HG03442 (cell line): ENCODE data around the gene TIMM8B.
"Not testable (repeated sequence)": the region's sequence is repeated elsewhere in the genome, so short reads cannot be mapped to it uniquely, and the experiment has no call there.

ENCODE experiments used
- ATAC-seq: cut with Tn5 transposase; IDR thresholded peaks from one replicate; pipeline ENCODE4 v1.9.1; 2021; ENCODE audit warnings: mild to moderate bottlenecking, moderate library complexity; ENCODE audit not compliant: unreplicated experiment

Gene TIMM8B

GRCh38 chr11:112086422-112087191, at the start of gene TIMM8B, which contains the start of gene SDHD:
TSS of gene TIMM8B (minus strand) at chr11:112086756. CDS start at chr11:112086723, 33 bp downstream.
TSS of gene SDHD (plus strand) at chr11:112086873. CDS start at chr11:112086908, 35 bp downstream.
- ATAC-seq: peak; percentile 83

GRCh38 chr11:112134473-112134872, 47.9 kb upstream of the TIMM8B start:
- no peak for ATAC-seq

- ATAC-seq: no peak
Measured at GRCh38 chr11:112132737-112133136, 46.2 kb upstream of the TIMM8B start.

- ATAC-seq: no peak
Measured at GRCh38 chr11:112129656-112130055, 43.1 kb upstream of the TIMM8B start.

GRCh38 chr11:112128483-112129121, 42.0 kb upstream of the TIMM8B start:
- ATAC-seq: no peak

- ATAC-seq: no peak
Measured at GRCh38 chr11:112127056-112127455, 40.5 kb upstream of the TIMM8B start.

- no peak for ATAC-seq
Measured at GRCh38 chr11:112123129-112123528, 36.6 kb upstream of the TIMM8B start.

GRCh38 chr11:112121981-112122615, 35.5 kb upstream of the TIMM8B start:
- no peak for ATAC-seq

- no peak for ATAC-seq
Measured at GRCh38 chr11:112118176-112118575, 31.6 kb upstream of the TIMM8B start.

GRCh38 chr11:112115386-112115785, 28.8 kb upstream of the TIMM8B start:
- no peak for ATAC-seq

- no peak for ATAC-seq
Measured at GRCh38 chr11:112114460-112114859, 27.9 kb upstream of the TIMM8B start.

- peak; percentile 58 for ATAC-seq
Measured at GRCh38 chr11:112113539-112114457, 27.2 kb upstream of the TIMM8B start.

GRCh38 chr11:112106070-112106469, 19.5 kb upstream of the TIMM8B start:
- ATAC-seq: no peak

- ATAC-seq: no peak
Measured at GRCh38 chr11:112103446-112103845, 16.9 kb upstream of the TIMM8B start.

- ATAC-seq: no peak
Measured at GRCh38 chr11:112100462-112100861, 13.9 kb upstream of the TIMM8B start.

GRCh38 chr11:112097734-112098528, 11.4 kb upstream of the TIMM8B start:
- ATAC-seq: no peak

GRCh38 chr11:112096194-112096593, 9.6 kb upstream of the TIMM8B start:
- ATAC-seq: no peak

- ATAC-seq: not testable (repeated sequence)
Measured at GRCh38 chr11:112095302-112095701, 8.7 kb upstream of the TIMM8B start.

GRCh38 chr11:112087212-112087611, 656 bp upstream of the TIMM8B start:
- ATAC-seq: no peak
